GM12878 (cell line): ENCODE data around the gene TDRKH. TPM values are rescaled to one million over a fixed set of nuclear protein-coding genes. Genes with fewer than 3 reads are reported as not detected.

Source experiments
- ATF7 ChIP-seq: fragments of 450-650 bp; IDR thresholded peaks from 2 replicates; pipeline ENCODE4 v1.6.1; 2016; ENCODE audit warnings: low read depth, mild to moderate bottlenecking
- BCL3 ChIP-seq: IDR thresholded peaks from 2 replicates; pipeline ENCODE4 v1.6.1; 2011; ENCODE audit warnings: borderline replicate concordance, low read depth, mild to moderate bottlenecking, moderate library complexity, low read length; ENCODE audit not compliant: insufficient read depth, poor library complexity, severe bottlenecking
- CREM ChIP-seq: IDR thresholded peaks from 2 replicates; pipeline ENCODE4 v1.6.1; 2014; ENCODE audit warnings: antibody characterized with exemption, low read depth
- ETV6 ChIP-seq, 2 experiments: fragments of 450-650 bp in 1 of 2; IDR thresholded peaks in 1 of 2; conservative IDR thresholded peaks in 1 of 2; 2 replicates each; pipeline ENCODE4 v1.6.1; 2014; ENCODE audit warnings: antibody characterized with exemption in 1 of 2, borderline replicate concordance in 1 of 2, low read depth in 1 of 2, mild to moderate bottlenecking in 1 of 2, moderate library complexity in 1 of 2
- GATAD2B ChIP-seq: fragments of 450-650 bp; conservative IDR thresholded peaks from 2 replicates; pipeline ENCODE4 v1.6.1; 2017; ENCODE audit warnings: low read depth, mild to moderate bottlenecking, moderate library complexity
- HDAC6 ChIP-seq: fragments of 200-600 bp; sonication (generic); IDR thresholded peaks from one replicate; pipeline ENCODE4 v1.8.0; 2017; ENCODE audit warnings: antibody characterized with exemption; ENCODE audit not compliant: unreplicated experiment
- IKZF2 ChIP-seq, 2 experiments: fragments of 450-650 bp; IDR thresholded peaks; 2 replicates each; pipeline ENCODE4 v1.6.1; 2017; ENCODE audit warnings: mild to moderate bottlenecking in 2 of 2, moderate library complexity in 2 of 2
- JUNB ChIP-seq: IDR thresholded peaks from 2 replicates; pipeline ENCODE4 v1.6.1; 2016; ENCODE audit warnings: antibody characterized with exemption, mild to moderate bottlenecking
- MTA2 ChIP-seq: fragments of 450-650 bp; IDR thresholded peaks from 2 replicates; pipeline ENCODE4 v1.6.1; 2016; ENCODE audit warnings: low read depth, mild to moderate bottlenecking, moderate library complexity
- MTA3 ChIP-seq: IDR thresholded peaks from 2 replicates; pipeline ENCODE4 v1.6.1; 2012; ENCODE audit warnings: low read length, inconsistent platforms, borderline replicate concordance
- MYB ChIP-seq: fragments of 150-350 bp; IDR thresholded peaks from 2 replicates; pipeline ENCODE4 v1.6.1; 2014; ENCODE audit warnings: mild to moderate bottlenecking, low read depth, low read length, borderline replicate concordance
- NBN ChIP-seq: fragments of 450-650 bp; IDR thresholded peaks from 2 replicates; pipeline ENCODE4 v1.6.1; 2016
- NFIC ChIP-seq: IDR thresholded peaks from 2 replicates; pipeline ENCODE4 v1.6.1; 2012; ENCODE audit warnings: low read depth, mild to moderate bottlenecking, inconsistent platforms, low read length, moderate library complexity
- RAD21 ChIP-seq: IDR thresholded peaks from 2 replicates; pipeline ENCODE4 v1.6.1; 2011; ENCODE audit warnings: mild to moderate bottlenecking, low read depth, low read length, moderate library complexity; ENCODE audit not compliant: insufficient read depth
- RELA ChIP-seq: fragments of 450-650 bp; IDR thresholded peaks from 2 replicates; pipeline ENCODE4 v1.8.0; 2014; ENCODE audit warnings: borderline replicate concordance; ENCODE audit not compliant: partially characterized antibody
- SMAD5 ChIP-seq: IDR thresholded peaks from 2 replicates; pipeline ENCODE4 v1.6.1; 2016; ENCODE audit warnings: antibody characterized with exemption, low read depth
- SREBF1 ChIP-seq: IDR thresholded peaks from 2 replicates; pipeline ENCODE4 v1.6.1; 2012; ENCODE audit warnings: mild to moderate bottlenecking, low read length
- TBL1XR1 ChIP-seq: IDR thresholded peaks from 2 replicates; pipeline ENCODE4 v1.6.1; 2012; ENCODE audit warnings: low read depth, low read length, improper control_type of control experiment
- USF2 ChIP-seq: IDR thresholded peaks from 2 replicates; pipeline ENCODE4 v1.6.1; 2011; ENCODE audit warnings: low read depth, low read length, improper control_type of control experiment, borderline replicate concordance
- ZBTB4 ChIP-seq: fragments of 450-650 bp; formaldehyde crosslinking; IDR thresholded peaks from 2 replicates; pipeline ENCODE4 v1.4.0; 2022; ENCODE audit warnings: mild to moderate bottlenecking, moderate library complexity
- ZNF207 ChIP-seq: fragments of 450-650 bp; IDR thresholded peaks from 2 replicates; pipeline ENCODE4 v1.6.1; 2014; ENCODE audit warnings: antibody characterized with exemption, mild to moderate bottlenecking, borderline replicate concordance
- ZNF24 ChIP-seq: fragments of 450-650 bp; IDR thresholded peaks from 2 replicates; pipeline ENCODE4 v1.6.1; 2017; ENCODE audit warnings: antibody characterized with exemption, mild to moderate bottlenecking
- ZNF384 ChIP-seq: IDR thresholded peaks from 2 replicates; pipeline ENCODE4 v1.6.1; 2012; ENCODE audit warnings: low read depth, mild to moderate bottlenecking, low read length, improper control_type of control experiment, borderline replicate concordance
- ZSCAN29 ChIP-seq: fragments of 450-650 bp; IDR thresholded peaks from 2 replicates; pipeline ENCODE4 v1.6.1; 2017; ENCODE audit warnings: mild to moderate bottlenecking, moderate library complexity
- polyA plus RNA-seq, 11 experiments: library from polyadenylated mRNA; depleted of rRNA in 4 of 11; unstranded in 6 of 11; stranded (reverse) in 5 of 11; fragments of >200 nt; fragmentation: Nextera tagmentation in 4 of 11; fragmentation: Illumina TruSeq in 1 of 11; extraction: Ambion mirVana in 4 of 11; extraction: Trizol in 1 of 11; gene quantifications; 1 replicate in 1 of 11; 2 replicates in 10 of 11; pipeline versions ENCODE4 v1.2.1 to v1.2.3, GENCODE V29; 2011 to 2016; ENCODE audit warnings: inconsistent platforms in 2 of 11, missing spikeins in 2 of 11, low read depth in 1 of 11
- total RNA-seq, 4 experiments: library from RNA; depleted of rRNA in 3 of 4; stranded (reverse); fragments of >200 nt in 3 of 4; fragmentation: Illumina TruSeq in 1 of 4; extraction: Trizol in 1 of 4; gene quantifications; 2 replicates each; pipeline versions ENCODE4 v1.2.1 to v1.2.3, GENCODE V29; 2013 to 2021
- TF ChIP-seq, protein P1 (sequence below): fragments of 450-650 bp; IDR thresholded peaks from 2 replicates; pipeline ENCODE4 v1.6.1; 2016; ENCODE audit warnings: mild to moderate bottlenecking

Gene TDRKH
- total and polyA plus RNA-seq, 10 of the 15 experiments (the other 5 are each of a cell fraction or from before 2014, with no cell fraction given): 1.3 to 8.4 (median 2.9) TPM

GRCh38 chr1:151790071-151790939 is at the start of gene TDRKH (continued):
- TF ChIP-seq MTA2 (no peak), MYB (no peak), ZBTB4 (CRISPR knock-in tag) (no peak), ZSCAN29 (no peak), NFIC (no peak), TBL1XR1 (no peak), ZNF207 (no peak), USF2 (no peak), IKZF2 (IDR thresholded peaks at IDR 0.05) (peak in 1 of 2 experiments; percentile 17; a peak in 1 of 4 replicates), HDAC6 (no peak), MTA3 (no peak), GATAD2B (peak; percentile 50; the same call in 1 of the 2 replicates), CREM (no peak), SMAD5 (no peak), SREBF1 (no peak), ETV6 (conservative IDR thresholded peaks at IDR 0.05 in 1 of 2, IDR thresholded peaks at IDR 0.05 in 1 of 2; ENCODE audit: borderline replicate concordance in 1 of 2, low read depth in 1 of 2) (no peak), NBN (peak; percentile 73), ZNF384 (no peak), BCL3 (no peak), ATF7 (no peak), JUNB (no peak), RAD21 (no peak), ZNF24 (no peak), RELA (peak; percentile 65)
- TF ChIP-seq, protein P1, sequence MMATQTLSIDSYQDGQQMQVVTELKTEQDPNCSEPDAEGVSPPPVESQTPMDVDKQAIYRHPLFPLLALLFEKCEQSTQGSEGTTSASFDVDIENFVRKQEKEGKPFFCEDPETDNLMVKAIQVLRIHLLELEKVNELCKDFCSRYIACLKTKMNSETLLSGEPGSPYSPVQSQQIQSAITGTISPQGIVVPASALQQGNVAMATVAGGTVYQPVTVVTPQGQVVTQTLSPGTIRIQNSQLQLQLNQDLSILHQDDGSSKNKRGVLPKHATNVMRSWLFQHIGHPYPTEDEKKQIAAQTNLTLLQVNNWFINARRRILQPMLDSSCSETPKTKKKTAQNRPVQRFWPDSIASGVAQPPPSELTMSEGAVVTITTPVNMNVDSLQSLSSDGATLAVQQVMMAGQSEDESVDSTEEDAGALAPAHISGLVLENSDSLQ: peak; percentile 100
